ENCODE measurements around the gene KEAP1. TPM values are rescaled to one million over a fixed set of nuclear protein-coding genes. Genes with fewer than 3 reads are reported as not detected.

Gene KEAP1
- polyA plus RNA-seq, 2 donors = 54.2 to 63.9 TPM

- Histone ChIP-seq H3K9me3 (ENCODE audit: control insufficient read depth in 2 of 2, insufficient read depth in 1 of 2, low read depth in 1 of 2, low read length in 1 of 2) (no peaks in the 10 kb centered on the region), H3K4me1 (ENCODE audit: control insufficient read depth in 2 of 2, insufficient read depth in 2 of 2, low read length in 1 of 2) (no peaks in the 10 kb centered on the region), H3K36me3 (ENCODE audit: control insufficient read depth in 2 of 2, insufficient read depth in 2 of 2, low read length in 1 of 2) (no peaks in the 10 kb centered on the region), H3K4me3 (ENCODE audit: low read depth in 1 of 2, low read length in 2 of 2) (no peak overlapping the region), H3K27ac (ENCODE audit: low read depth in 2 of 2, low read length in 1 of 2) (no peak overlapping the region), H3K27me3 (ENCODE audit: control insufficient read depth in 1 of 2, insufficient read depth in 2 of 2, low read length in 2 of 2) (no peaks in the 10 kb centered on the region)
- 81 to 88% methylated on average over 5 of the region's 5 CpGs for WGBS, 2 donors
These were observed 63.6 kb downstream of the KEAP1 start for GRCh38 chr19:10439588-10439987.

Other genes with a start within 250 kb of the KEAP1 start
- 1 to 10 TPM; 4.8 to 8.8 TPM for gene ICAM1, start 232.2 kb downstream of the KEAP1 start, polyA plus RNA-seq
- under 1 TPM; 0.12 to 0.26 TPM for gene ICAM4, start 216.4 kb downstream of the KEAP1 start, polyA plus RNA-seq
- gene ICAM5, start 213.4 kb downstream of the KEAP1 start, polyA plus RNA-seq = under 1 TPM; 0.27 to 0.45 TPM
- 1 to 10 TPM; 2.0 to 8.2 TPM for gene ZGLP1, start 193.5 kb downstream of the KEAP1 start, polyA plus RNA-seq
- 10 to 100 TPM; 18.3 to 18.5 TPM for gene FDX2, start 187.3 kb downstream of the KEAP1 start, polyA plus RNA-seq
- gene RAVER1, start 169.8 kb downstream of the KEAP1 start, polyA plus RNA-seq = 1 to 10 TPM; 7.1 to 8.2 TPM
- gene ICAM3, start 163.7 kb downstream of the KEAP1 start, polyA plus RNA-seq = 1 to 10 TPM; 3.8 to 5.8 TPM
- 10 to 100 TPM; 56.2 to 96.8 TPM for gene TYK2, start 122.8 kb downstream of the KEAP1 start, polyA plus RNA-seq
- 100 to 1,000 TPM; 162 to 206 TPM for gene CDC37, start 99.8 kb downstream of the KEAP1 start, polyA plus RNA-seq
- 1 to 10 TPM; 1.2 to 1.3 TPM for gene PDE4A, start 82.8 kb downstream of the KEAP1 start, polyA plus RNA-seq
- 10 to 100 TPM in 1 of 2 donors, 1 to 10 TPM in 1; 9.4 to 12.1 TPM for gene S1PR5, start 14.1 kb upstream of the KEAP1 start, polyA plus RNA-seq
- 10 to 100 TPM; 43.9 to 53.6 TPM for gene ATG4D, start 40.5 kb upstream of the KEAP1 start, polyA plus RNA-seq
- gene KRI1, start 62.7 kb upstream of the KEAP1 start, polyA plus RNA-seq = 10 to 100 TPM; 16.4 to 25.3 TPM
- 10 to 100 TPM in 1 of 2 donors, 1 to 10 TPM in 1; 4.6 to 11.7 TPM for gene CDKN2D, start 65.6 kb upstream of the KEAP1 start, polyA plus RNA-seq
- gene AP1M2, start 84.0 kb upstream of the KEAP1 start, polyA plus RNA-seq = 10 to 100 TPM; 54.2 to 55.4 TPM
- 10 to 100 TPM; 70.5 to 76.8 TPM for gene SLC44A2, start 122.2 kb upstream of the KEAP1 start, polyA plus RNA-seq
- gene ILF3, start 151.0 kb upstream of the KEAP1 start, polyA plus RNA-seq = 100 to 1,000 TPM in 1 of 2 donors, 10 to 100 TPM in 1; 84.2 to 107 TPM
- gene QTRT1, start 198.1 kb upstream of the KEAP1 start, polyA plus RNA-seq = 10 to 100 TPM; 53.2 to 86.4 TPM
- 10 to 100 TPM; 68.4 to 87.9 TPM for gene DNM2, start 214.7 kb upstream of the KEAP1 start, polyA plus RNA-seq